Measurements from ENCODE around the gene ULK2.
A peak's percentile ranks its signal among the peaks of the same experiment; 100 is the strongest.

The ULK2 gene

DNA sequence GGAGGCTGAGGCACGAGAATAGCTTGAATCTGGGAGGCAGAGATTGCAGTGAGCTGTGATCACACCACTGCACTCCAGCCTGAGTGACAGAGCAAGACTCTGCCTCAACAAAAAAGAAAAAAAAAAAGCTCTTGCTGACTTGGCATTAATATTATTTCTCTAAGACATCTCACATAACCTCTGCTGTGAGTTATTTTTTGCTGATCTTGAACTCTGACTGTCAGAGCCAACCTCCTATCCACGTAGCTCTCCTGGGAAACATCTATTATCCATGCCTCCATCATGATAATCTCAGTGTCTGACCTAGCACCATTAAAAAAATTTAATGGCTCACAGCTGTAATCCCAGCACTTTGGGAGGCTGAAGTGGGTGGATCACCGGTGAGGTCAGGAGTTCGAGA lies 12.7 kb upstream of the ULK2 start:
- no peak for DNase-seq (ENCODE audit: low spot score)
- TF ChIP-seq, protein P1, sequence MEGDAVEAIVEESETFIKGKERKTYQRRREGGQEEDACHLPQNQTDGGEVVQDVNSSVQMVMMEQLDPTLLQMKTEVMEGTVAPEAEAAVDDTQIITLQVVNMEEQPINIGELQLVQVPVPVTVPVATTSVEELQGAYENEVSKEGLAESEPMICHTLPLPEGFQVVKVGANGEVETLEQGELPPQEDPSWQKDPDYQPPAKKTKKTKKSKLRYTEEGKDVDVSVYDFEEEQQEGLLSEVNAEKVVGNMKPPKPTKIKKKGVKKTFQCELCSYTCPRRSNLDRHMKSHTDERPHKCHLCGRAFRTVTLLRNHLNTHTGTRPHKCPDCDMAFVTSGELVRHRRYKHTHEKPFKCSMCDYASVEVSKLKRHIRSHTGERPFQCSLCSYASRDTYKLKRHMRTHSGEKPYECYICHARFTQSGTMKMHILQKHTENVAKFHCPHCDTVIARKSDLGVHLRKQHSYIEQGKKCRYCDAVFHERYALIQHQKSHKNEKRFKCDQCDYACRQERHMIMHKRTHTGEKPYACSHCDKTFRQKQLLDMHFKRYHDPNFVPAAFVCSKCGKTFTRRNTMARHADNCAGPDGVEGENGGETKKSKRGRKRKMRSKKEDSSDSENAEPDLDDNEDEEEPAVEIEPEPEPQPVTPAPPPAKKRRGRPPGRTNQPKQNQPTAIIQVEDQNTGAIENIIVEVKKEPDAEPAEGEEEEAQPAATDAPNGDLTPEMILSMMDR (IDR thresholded peaks at IDR 0.05; ENCODE audit: extremely low read depth, missing control alignments): no peak

DNA sequence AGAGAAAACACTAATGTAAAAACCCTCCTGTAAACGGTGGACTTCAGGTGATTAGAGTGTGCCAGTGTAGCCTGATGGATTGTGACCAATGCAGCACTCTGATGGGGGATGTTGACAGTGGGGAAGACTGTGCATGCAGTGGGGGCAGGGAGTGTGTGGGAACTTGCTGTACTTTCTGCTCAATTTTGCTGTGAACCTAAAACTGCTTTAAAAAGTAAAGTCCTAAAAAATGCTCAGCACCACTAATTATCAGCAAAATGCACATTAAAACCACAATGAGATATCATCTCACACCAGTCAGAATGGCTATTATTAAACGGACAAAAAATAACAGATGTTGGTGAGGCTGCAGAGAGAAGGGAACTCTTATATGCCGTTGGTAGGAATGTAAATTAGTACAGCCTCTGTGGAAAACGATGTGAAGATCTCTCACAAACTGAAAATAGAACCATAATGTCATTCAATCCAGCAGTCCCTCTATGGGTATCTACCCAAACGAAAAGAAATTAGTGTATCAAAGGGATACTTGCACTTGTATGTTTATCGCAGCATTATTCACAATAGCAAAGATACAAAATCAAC lies 9.7 kb upstream of the ULK2 start:
- TF ChIP-seq, protein P1 (IDR thresholded peaks at IDR 0.05; ENCODE audit: extremely low read depth, missing control alignments): no peak
- no peak for DNase-seq (ENCODE audit: low spot score)

DNA sequence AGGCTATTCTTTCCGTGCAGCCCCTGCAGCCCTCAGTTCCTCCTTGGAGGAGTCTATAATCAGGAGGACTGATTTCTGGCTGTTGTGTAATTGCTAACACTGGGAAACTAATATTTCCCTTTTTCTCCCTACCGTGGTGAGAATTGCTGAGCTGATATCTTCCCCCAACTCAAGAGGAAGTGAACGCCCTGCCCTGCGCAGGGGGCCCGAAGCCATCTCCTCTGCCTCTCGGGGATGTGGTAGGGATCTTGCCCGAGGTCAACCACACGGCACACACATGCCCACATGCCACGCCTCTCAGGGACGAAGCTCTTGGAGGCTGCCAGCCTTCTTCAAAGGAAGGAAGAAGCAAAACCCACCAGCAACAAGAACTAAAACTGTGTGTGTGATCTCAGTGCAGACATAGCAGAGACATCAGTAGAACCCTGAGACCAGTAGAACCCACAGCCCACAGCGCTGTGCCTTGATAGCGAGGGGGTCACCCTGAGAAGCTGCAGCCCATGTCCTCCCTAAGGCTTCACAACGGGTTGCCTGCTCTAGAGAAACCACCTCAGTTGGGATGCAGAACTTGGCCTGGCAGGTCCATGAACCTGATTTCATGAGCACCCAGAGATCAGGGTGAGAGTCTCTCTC lies 8.9 kb upstream of the ULK2 start:
- no peak for DNase-seq (ENCODE audit: low spot score)
- TF ChIP-seq, protein P1 (IDR thresholded peaks at IDR 0.05; ENCODE audit: extremely low read depth, missing control alignments): no peak

DNA sequence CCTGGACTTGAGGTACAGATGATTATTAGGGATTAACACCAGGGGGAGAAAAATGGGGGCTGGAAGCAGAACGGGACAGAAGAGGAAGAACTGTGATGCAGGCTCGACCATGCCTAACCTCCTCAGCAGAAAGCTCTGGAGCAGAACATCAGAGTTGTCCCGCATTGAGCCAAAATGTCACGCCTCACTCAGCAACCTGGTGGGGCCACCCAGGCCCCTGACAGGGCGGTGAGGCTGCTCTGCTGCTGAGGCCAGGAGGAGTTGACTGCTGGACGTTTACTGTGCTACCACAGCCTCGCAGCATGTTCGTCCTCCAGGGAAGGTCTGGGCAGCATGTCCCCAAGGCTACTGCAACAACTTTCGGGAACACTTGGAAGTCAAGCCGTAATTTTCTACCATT lies 6.5 kb upstream of the ULK2 start:
- no peak for DNase-seq (ENCODE audit: low spot score)
- TF ChIP-seq, protein P1 (IDR thresholded peaks at IDR 0.05; ENCODE audit: extremely low read depth, missing control alignments): no peak

DNA sequence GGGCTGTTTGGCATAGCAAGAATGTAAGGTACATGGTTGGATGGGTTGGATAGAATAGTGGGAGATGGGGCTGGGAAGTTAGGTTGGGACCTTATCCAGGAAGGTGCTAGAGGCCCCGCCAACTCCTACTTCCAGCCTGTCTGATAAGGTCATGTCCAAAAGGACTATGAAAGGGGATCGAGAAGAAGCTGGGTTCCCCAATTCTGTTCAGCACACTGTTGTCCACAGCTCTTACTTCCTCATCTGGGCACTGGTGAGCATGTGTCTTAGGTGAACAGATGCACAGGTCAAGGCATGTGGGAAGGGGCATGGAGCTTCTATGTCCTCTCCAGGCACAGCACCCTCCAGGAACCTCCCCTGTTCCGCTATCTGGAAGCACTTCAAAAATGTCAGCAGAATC lies 5.6 kb upstream of the ULK2 start:
- no peak for DNase-seq (ENCODE audit: low spot score)
- TF ChIP-seq, protein P1 (IDR thresholded peaks at IDR 0.05; ENCODE audit: extremely low read depth, missing control alignments): no peak

DNA sequence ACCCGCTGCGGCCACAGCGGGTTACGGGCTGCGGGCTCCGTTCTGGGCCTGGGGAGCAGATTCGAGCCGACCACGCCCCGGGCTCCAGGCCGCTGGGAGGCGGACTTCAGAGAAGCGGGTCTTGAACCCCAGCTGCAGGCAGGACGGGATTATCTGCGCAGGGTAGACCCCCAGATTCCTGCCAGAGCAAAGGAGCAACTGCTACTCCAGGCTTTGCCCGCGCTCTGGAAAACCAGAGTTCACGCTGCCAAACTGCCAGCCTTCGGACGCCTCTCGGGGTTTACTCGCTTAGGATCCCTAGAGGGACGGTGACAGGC lies 301 bp upstream of the ULK2 start:
- TF ChIP-seq, protein P1 (IDR thresholded peaks at IDR 0.05; ENCODE audit: extremely low read depth, missing control alignments): no peak
- DNase-seq (ENCODE audit: low spot score): no peak

DNA sequence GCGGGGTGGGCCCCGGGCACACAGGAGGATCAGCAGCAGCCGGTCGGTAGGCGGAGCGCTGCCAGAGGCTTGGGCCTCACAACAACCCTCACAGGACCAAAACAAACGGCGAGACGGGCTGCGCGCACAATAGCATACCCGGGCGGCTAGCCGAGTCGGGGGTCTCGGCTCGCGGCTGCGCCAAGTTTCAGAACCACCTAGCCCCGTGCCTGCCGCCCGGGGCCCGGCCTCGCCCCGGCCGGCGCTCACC lies 732 bp downstream of the ULK2 start:
- TF ChIP-seq, protein P1 (IDR thresholded peaks at IDR 0.05; ENCODE audit: extremely low read depth, missing control alignments): no peak
- DNase-seq (ENCODE audit: low spot score): peak; percentile 80
